H1 (cell line): ENCODE results near the gene MYOCD. TPM values are rescaled to one million over a fixed set of nuclear protein-coding genes. Genes with fewer than 3 reads are reported as not detected.

Experiments used
- E2F6 ChIP-seq: IDR thresholded peaks from 2 replicates; pipeline ENCODE4 v1.6.1; 2012; ENCODE audit warnings: inconsistent platforms
- JUND ChIP-seq: IDR thresholded peaks from 2 replicates; pipeline ENCODE4 v1.6.1; 2011; ENCODE audit warnings: mild to moderate bottlenecking, improper control_type of control experiment, low read length
- MAFK ChIP-seq: IDR thresholded peaks from 2 replicates; pipeline ENCODE4 v1.6.1; 2012; ENCODE audit warnings: low read depth, mild to moderate bottlenecking, improper control_type of control experiment, low read length
- SP4 ChIP-seq: IDR thresholded peaks from 2 replicates; pipeline ENCODE4 v1.6.1; 2012; ENCODE audit warnings: low read length, inconsistent platforms
- polyA plus RNA-seq, 7 experiments: library from polyadenylated mRNA; depleted of rRNA in 3 of 7; stranded (reverse) in 5 of 7; unstranded in 2 of 7; fragments of >200 nt in 5 of 7; fragments of 200-250 nt in 2 of 7; gene quantifications; 1 replicate in 5 of 7; 2 replicates in 1 of 7; 4 replicates in 1 of 7; pipeline versions ENCODE4 v1.2.1 to v1.2.3, GENCODE V29; 2011 to 2013; ENCODE audit warnings: missing spikeins in 2 of 7, mixed read lengths in 2 of 7
- total RNA-seq: library from RNA; stranded (reverse); fragmentation: NEBNext Ultra II Directional; extraction: Animal tissue kit (Norgen Biotek cat#: 25700); gene quantifications from 2 replicates; pipeline ENCODE4 v1.2.1, GENCODE V29; 2021

The MYOCD gene
- total and polyA plus RNA-seq, 2 of the 8 experiments (the other 6 are each of a cell fraction or from before 2014, with no cell fraction given), result 0.30 to 4.9 TPM

GRCh38 chr17:12627781-12628451, 37.8 kb upstream of the MYOCD start (continued):
- TF ChIP-seq MAFK (no peak), E2F6 (no peak), JUND (no peak), SP4 (no peak)
